HG03060 (cell line): ENCODE results near the gene TMEM258.

ENCODE experiments used
- ATAC-seq: cut with Tn5 transposase; IDR thresholded peaks from one replicate; pipeline ENCODE4 v1.9.1; 2021; ENCODE audit warnings: low read depth, moderate number of reproducible peaks; ENCODE audit not compliant: unreplicated experiment

Gene TMEM258

DNA sequence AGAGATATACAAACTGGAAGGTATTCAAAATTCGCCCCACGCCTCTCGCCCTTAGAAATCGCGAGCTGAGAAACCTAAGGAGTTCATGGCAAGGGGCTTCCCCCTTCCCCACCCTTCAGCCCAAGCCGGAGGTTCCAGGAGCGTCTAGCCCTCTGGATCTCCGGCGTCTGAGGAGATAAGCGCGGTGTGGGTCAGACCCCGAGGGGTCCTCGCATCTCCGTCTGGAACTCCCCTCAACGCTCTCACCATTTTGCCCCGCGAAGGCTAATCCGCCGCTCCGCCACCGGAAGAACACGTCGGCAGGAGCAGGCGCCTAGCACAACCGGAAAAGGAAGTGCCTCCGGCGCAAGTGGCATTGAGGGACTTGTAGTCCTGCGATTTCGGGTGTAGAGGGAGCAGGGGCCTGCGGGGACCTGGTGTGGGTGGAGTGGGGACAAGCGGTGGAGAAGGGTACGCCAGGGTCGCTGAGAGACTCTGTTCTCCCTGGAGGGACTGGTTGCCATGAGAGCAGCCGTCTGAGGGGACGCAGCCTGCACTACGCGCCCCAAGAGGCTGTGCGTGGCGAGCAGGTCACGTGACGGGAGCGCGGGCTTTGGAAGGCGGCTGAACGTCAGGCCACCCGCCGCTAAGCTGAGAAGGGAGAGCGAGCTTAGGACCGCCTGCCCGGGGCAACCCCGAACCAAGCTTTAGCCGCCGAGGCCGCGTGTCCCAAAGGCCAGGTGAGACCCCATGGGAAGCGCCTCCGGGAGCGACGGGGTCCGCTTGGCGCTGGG is at the start of gene TMEM258, which contains the start of gene FEN1:
Gene TMEM258 (minus strand): TSS at position 290 of the 773 bp plus-strand sequence. CDS start 41 bp downstream, at position 249.
Gene FEN1 (plus strand): TSS at position 602 of the 773 bp plus-strand sequence. CDS start 2,451 bp downstream, outside the sequence.
- ATAC-seq, result peak; percentile 53

DNA sequence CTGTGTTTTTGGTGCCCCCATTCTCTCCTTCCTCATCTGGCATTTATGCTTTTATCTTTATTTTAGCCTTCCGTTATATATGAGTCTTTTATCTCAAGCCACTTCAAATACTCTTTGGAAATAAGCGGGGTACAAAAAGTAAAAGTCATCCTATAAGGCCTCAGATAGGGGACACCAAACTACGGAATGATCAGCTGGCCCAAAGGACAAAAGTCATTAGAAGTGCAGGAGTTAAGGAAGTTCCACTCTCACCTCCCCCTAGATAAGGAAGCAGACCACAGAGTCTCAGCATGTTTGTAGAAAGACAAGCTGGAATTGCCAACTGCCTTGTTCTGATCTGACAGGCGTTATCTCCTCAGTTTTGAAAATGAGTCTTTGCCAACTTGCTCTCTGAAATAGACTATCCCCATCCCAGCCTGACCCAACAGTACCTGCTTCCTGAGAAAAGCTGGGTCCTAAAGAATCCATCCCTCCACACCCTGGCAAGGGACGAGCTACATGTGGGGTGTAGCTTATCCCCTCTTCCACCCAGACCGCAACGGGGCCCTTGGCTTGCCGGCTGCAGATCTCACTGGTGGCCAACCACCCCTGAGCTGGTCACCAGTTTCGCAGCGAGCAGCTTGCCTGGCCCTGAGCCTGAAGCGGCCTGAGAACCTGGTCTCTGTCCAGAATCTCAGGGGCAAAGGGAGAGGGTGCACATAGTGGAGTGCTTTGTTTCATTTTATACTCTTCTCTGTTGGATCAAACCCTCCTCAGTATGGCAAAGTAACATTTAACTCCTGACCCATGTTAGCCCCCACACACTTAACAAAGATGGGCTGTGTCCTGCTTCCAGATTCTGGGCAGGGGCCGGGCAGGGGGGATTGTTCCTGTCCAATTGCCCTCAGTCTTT is 49.5 kb upstream of the TMEM258 start:
- ATAC-seq, result no peak

DNA sequence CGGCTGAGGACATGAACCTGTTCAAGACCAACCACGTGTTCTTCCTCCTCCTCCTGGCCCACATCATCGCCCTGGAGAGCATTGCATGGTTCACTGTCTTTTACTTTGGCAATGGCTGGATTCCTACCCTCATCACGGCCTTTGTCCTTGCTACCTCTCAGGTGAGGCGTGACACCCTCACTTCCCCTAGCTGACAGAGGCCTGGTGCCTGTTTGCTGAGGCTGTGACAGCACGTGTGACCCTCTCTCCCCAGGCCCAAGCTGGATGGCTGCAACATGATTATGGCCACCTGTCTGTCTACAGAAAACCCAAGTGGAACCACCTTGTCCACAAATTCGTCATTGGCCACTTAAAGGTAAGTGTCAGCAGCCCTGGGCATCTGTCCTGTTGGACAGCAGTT is 48.0 kb upstream of the TMEM258 start:
- ATAC-seq, result no peak

DNA sequence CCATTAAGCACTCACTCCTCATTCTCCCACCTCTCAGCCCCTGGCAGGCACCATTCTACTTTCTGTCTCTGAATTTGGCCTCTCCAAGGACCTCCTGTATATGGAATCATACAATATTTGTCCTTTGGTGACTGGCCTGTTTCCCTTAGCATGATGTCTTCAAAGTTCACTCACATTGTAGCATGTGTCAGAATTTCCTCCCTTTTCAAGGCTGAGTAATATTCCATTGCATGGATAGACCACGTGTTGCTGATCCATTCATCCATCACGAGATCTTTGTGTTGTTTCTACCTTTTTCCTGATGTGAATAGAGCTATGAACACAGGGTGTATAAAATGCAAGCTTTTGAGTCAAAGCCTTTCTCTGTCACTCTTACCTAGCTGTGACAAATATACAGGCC is 47.3 kb upstream of the TMEM258 start:
- no peak for ATAC-seq

DNA sequence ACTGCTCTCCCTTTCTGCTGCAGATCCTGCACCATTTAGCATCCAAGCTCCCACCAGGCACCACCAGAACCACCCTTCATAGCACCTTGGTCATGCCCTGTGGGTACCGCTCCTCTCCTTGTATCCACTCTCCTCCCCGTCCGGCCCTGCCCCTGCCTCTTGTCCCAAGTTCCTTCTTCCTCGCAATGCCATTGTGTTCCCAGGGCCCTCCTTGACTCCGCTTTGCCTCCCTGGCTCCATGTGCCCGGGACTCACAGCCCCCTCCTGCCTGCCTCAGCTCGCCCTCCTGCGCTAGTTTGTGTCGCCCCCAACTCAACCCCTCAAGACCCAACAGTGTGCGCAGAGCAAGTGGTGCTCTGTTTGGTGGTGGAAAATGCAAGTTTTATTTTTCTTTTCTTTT is 46.5 kb upstream of the TMEM258 start:
- ATAC-seq, result no peak

DNA sequence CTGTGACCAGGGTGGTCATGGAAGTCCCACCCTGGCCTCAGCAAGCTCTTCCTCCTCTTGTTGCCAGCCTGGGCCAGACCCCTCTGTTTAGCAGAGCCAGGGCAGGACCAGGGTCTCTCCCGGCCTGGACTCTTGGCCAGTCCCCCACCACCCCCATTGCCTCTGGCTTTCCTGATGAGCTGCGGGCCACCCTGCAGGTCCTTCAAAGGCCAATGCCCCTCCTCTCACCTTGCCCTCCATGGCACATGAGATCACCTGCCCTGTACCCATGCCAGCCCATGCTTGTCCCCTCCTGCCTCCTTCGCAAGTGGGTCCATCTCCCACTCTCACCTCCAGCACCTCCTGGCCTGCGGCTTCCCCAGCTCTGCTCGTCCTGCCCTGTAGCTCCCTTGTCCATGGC is 46.1 kb upstream of the TMEM258 start:
- no peak for ATAC-seq

DNA sequence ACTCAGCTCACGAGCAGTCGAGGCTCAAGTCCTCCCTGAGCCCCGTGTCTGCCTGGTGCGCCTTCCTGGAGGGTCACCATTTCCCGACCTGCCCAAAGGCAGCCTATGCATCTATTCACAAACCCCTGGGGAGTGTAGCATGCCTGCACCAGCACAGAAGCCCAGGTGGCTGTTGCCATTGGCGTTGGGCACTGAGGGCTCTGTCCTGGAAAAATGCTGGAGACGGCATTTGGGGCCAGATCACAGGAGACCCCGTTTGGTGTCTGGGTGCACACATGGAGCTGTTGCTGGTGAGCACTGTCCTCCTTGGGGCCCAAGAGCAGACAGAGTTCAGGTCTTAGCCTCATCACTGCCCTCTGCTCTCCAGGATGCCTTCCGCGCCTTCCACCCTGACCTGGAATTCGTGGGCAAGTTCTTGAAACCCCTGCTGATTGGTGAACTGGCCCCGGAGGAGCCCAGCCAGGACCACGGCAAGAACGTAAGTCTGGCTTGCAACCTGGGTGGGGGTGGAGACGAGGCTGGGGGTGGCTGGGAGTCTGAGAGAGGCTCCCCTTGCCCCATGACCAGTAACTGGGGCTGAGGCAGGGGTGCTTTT is 45.1 kb upstream of the TMEM258 start:
- no peak for ATAC-seq

DNA sequence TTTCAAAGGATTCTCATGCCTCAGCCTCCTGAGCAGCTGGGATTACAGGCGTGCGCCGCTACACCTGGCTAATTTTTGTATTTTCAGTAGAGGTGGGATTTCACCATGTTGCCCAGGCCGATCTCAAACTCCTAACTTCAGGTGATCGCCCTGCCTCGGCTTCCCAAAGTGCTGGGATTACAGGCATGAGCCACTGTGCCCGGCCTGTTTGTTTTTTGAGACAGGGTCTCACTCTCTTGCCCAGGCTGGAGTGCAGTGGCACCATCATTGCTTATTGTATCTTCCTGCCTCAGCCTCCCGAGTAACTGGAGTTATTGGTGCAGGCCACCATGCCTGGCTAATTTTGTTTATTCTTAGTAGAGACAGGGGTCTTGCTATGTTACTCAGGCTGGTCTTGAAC is 43.8 kb upstream of the TMEM258 start:
- ATAC-seq, result no peak

DNA sequence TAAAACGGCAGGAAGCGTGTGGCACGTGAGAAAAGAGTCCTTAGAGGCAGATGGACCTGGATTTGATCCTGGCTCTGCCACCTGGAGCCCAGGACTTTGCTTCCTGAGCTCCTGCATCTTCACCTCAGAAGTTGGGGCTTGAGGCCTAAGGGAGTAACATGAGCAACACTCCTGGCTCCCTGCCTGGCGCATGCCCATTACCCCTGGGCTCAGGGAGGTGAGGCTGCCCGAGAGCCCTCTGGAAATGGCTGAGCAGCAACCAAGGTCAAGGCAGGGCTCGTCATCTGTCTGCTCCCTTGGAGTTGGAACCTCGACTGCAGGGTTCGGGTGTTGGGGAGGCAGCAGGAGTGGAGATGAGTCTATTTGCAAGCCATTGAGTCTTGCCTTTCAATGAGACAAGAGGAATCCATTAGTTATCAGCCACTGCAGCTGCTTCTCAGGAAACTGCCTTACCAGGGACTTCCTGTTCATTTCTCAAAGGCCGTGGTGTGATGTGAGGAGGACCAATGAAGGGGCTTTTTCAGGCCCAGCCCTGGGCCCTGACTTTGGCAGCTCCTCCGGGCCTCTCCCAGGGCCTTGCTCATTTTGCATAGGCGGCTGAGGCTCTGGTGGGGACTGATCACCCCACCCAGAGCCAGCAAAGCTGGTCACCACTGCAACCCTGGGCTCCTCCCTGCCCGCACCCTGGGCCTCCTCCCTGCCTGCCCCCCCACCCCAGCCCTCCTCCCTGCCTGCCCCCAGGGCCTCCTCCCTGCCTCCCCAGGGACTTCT is 42.1 kb upstream of the TMEM258 start:
- ATAC-seq, result peak; percentile 61

DNA sequence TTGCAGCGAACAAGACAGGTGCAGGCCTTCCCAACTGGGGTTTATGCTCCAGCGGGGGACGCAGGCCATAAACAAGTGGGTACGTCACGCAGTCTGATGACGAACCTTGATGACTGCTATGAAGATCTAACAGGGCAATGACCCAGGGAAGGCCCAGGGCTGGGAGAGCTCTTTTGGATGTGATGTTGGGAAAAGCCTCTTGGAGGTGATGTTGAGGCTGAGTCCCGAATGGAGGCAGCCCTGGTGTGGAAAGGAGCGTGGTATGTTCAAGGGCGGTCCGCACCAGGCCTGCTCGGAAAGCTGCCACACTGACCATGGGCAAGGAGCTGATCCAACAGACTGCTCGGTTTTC is 41.5 kb upstream of the TMEM258 start:
- ATAC-seq, result no peak

DNA sequence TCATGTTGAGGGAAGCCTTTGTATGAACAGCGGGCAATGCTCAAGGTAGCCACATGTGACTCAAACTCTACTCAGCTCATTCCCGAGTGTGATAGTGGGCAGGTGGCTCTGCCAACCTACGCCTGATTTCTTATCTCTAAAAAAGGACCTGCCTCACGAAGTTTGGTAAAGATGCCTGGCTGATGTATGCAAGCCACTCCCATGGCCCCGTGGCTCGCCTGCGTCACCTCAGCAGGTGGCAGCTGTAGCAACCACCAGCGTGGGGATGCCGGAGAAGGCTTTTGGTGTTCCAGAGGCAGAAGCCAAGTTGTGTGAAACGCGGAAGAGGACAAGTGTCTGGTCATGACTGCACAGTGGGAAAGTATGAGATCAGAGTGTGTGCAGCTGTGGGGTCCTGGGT is 41.1 kb upstream of the TMEM258 start:
- no peak for ATAC-seq

DNA sequence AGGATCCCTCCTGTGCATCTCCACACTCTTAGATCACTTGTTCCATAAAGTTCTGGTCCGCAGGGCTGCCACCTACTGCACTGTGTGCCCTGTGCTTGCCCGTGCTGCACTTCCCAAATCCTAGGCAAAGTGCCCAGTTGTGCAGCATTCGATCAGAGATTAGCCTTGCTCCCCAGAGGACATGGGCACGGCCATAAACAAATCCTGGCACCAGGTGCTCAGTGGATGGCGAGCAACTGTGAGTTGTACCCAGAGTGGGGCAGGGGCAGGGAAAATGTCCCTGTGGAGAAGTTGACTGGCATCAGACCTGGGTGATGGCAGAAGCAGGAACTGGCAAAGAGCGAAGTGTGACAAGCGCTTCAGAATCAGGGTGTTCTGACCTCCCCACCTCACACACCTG is 40.4 kb upstream of the TMEM258 start:
- no peak for ATAC-seq

DNA sequence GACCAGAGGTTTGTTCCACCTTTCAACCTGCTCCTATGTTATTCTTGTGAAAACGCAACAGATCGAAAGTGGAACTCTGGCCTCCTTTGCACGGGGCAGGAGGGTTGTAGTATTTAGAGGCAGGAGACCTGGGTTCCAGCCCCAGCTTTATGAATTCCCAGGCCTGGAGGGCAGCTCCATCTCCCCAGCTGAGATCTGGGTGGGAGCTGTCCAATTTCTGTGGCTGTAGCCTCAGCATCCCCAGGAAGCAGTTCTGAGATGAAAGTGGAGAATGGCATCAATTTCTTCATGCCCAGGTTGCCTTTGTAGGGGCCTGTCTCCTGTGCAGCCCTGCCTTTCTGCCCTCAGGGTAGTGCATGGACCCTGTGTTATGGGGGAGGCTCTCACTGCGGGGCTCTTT is 39.8 kb upstream of the TMEM258 start:
- ATAC-seq, result no peak

DNA sequence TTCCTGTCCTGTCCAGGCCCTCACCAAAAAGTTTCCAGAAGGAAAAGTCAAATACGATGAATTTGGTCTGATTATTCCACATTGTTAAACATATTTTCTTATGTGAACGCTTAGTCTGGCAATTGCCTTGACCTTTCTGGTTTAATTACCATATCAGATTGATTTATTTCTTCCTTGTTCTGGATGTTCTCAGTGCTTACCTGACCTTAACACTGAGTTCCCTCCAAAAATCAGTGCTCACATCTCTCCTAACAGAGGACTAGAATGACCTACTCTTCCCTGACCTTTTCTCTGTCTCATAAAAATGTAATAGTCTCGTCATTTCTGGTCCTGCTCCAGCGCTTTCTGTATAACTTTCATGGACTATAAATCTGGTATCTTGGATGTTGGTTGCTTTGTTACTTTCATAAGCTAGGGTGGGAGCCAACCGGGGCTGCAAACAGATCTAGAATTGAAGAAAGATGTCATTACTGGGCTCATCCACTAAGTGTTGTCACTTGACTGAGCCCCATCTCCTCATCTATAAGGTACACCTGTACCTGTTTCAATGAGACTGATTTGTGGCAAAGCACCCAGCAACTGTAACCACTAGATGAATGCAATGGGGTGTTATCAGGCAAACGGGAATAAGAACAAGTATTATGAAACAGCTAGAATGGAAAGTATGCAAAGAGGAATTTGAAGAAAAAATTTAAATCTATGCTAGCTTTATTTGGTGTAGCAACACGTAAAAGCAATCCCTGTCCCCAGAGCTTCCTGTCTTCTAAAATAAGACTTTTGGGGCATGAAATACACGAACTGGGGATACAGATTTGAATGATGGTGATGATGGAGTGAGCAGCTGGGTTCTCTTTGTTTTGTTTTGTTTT is 38.1 kb upstream of the TMEM258 start:
- no peak for ATAC-seq

DNA sequence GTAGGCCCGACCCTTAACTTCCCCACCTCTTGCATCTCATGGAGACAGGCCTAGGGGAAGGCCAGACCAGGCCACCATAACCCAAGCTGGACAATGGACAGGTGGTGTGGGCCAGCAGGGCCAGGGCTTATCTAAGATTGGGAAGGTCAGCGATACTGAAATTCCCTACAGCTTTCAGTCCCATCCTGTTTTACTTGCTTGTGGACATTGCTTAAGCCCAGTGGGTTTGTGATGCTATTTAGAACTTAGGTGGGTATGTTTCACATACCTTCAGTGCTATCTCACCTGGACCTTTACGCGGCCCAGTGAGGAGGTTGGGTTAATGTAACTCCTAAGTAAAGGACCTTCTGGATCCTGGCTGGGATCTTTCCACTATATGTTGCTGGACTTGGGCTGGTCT is 37.4 kb upstream of the TMEM258 start:
- ATAC-seq, result no peak

DNA sequence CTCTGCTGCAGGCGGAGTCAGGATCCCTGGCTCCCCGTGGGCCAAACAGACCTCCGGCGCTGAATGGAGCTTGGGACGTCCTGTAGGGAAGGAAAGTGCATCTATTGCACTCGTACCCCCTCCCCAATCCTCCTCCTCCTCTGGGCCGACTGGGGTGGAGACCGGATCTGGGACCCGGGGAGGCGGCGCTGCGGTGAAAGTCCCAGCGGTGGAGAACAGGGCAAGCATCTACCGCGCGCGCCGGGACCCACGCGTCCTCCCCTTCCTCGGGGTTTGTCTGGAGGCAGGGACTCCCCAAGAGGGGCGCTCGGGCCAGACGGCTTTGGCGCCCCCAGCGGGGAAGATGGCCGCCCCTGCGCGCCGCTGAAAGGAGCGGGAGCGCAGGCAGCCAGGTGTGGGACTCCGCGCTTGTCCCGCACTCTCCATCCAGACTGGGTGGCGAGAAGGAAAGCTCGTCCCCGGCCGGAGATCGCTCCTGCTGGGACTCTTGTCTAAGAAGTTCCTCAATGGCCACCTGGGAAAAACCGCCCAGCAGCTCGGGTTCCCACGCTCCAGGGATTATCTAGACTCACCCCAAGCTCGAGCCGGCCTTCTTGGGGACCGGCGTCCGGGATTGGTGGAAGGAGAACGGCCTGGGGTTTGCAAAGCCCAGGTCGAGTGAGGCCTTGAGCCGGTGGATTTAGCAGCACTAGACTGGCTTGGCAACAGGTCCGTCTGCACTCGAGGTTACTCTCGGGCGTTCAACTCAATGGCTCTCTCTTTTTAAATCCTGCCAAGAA is 36.4 kb upstream of the TMEM258 start:
- ATAC-seq, result no peak

DNA sequence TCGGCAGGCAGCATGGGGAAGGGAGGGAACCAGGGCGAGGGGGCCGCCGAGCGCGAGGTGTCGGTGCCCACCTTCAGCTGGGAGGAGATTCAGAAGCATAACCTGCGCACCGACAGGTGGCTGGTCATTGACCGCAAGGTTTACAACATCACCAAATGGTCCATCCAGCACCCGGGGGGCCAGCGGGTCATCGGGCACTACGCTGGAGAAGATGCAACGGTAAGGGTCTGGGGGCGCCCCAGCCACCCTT is 35.9 kb upstream of the TMEM258 start:
- ATAC-seq, result no peak

DNA sequence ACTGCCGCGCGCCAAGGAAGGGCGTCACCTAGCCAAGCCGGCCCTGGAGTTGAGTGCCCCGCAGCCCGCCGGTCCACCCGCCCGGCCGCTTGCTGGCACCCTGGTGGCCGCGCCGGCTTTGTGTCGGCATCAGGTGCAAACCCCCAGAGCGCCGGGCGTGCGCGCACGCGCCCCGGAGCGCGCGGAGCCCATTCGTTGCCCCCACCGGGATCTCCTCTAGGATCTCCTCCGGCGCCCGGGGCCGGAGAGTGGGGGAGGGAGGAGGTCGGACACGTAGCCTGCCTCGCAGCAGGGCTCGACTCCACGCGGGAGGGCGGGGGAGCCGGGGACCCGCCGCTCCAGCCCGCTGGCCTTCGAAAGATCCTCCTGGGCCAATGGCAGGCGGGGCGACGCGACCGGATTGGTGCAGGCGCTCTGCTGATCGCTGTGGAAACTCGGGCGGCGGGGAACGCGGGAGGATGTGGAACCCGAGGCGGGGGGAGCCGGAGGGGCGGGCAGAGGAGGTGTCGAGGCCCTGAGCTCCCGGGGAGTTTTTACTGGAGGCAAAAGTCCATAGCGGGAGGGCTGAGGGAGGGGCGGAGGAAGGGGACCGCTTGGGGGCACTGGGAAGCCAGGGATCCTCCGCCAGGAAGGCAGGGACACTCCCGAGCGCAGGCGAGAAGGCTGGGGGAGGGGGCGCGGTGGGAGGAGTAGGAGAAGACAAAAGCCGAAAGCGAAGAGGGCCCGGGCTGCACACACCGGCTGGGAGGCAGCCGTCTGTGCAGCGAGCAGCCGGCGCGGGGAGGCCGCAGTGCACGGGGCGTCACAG is 35.4 kb upstream of the TMEM258 start, which contains the start of gene FADS2:
Gene FADS2 (plus strand): TSS at position 730 of the 808 bp plus-strand sequence. CDS start 91 bp downstream, outside the sequence.
- no peak for ATAC-seq
